Measurements from ENCODE around the gene ZNF821.
A peak's percentile ranks its signal among the peaks of the same experiment; 100 is the strongest.

ZNF821 gene

GRCh38 chr16:71852561-71852960 is 31.4 kb downstream of the ZNF821 start:
- H3K4me3 ChIP-seq (ENCODE audit: low read length) = no peak overlapping the region
- TF ChIP-seq CTCF (IDR thresholded peaks at IDR 0.05; ENCODE audit: insufficient read depth, low read depth, low read length, missing control alignments) = no peak
- no peak for DNase-seq (ENCODE audit: low read depth)

- no peak for DNase-seq (ENCODE audit: low read depth)
- TF ChIP-seq CTCF (IDR thresholded peaks at IDR 0.05; ENCODE audit: insufficient read depth, low read depth, low read length, missing control alignments) = no peak
- H3K4me3 ChIP-seq (ENCODE audit: low read length) = no peak overlapping the region
Observed at GRCh38 chr16:71852158-71852557, 31.8 kb downstream of the ZNF821 start.

GRCh38 chr16:71851746-71852145 is 32.2 kb downstream of the ZNF821 start:
- DNase-seq (ENCODE audit: low read depth) = no peak
- TF ChIP-seq CTCF (IDR thresholded peaks at IDR 0.05; ENCODE audit: insufficient read depth, low read depth, low read length, missing control alignments) = no peak

GRCh38 chr16:71848622-71849021 is 35.4 kb downstream of the ZNF821 start:
- no peak for DNase-seq (ENCODE audit: low read depth)
- no peak for TF ChIP-seq CTCF (IDR thresholded peaks at IDR 0.05; ENCODE audit: insufficient read depth, low read depth, low read length, missing control alignments)
- H3K4me3 ChIP-seq (ENCODE audit: low read length) = no peak overlapping the region

More at GRCh38 chr16:71851746-71852145, 32.2 kb downstream of the ZNF821 start:
- no peak overlapping the region for H3K4me3 ChIP-seq (ENCODE audit: low read length)

GRCh38 chr16:71847096-71847495 is 36.9 kb downstream of the ZNF821 start:
- no peak for TF ChIP-seq CTCF (IDR thresholded peaks at IDR 0.05; ENCODE audit: insufficient read depth, low read depth, low read length, missing control alignments)
- DNase-seq (ENCODE audit: low read depth) = no peak
- H3K4me3 ChIP-seq (ENCODE audit: low read length) = peak overlapping the region; percentile 97

GRCh38 chr16:71846431-71846830 is 37.6 kb downstream of the ZNF821 start:
- peak; percentile 11 for DNase-seq (ENCODE audit: low read depth)
- H3K4me3 ChIP-seq (ENCODE audit: low read length) = peak overlapping the region; percentile 97
- no peak for TF ChIP-seq CTCF (IDR thresholded peaks at IDR 0.05; ENCODE audit: insufficient read depth, low read depth, low read length, missing control alignments)

- no peak for TF ChIP-seq CTCF (IDR thresholded peaks at IDR 0.05; ENCODE audit: insufficient read depth, low read depth, low read length, missing control alignments)
- DNase-seq (ENCODE audit: low read depth) = peak; percentile 91
- H3K4me3 ChIP-seq (ENCODE audit: low read length) = peak within 1 kb of the TSS; percentile 97
Observed at GRCh38 chr16:71845639-71846430, 38.1 kb downstream of the ZNF821 start, which contains the start of gene ATXN1L. TSS of gene ATXN1L (plus strand) at chr16:71845976. CDS start at chr16:71849741, 3,765 bp downstream.

Measured in epithelial cell of esophagus (primary cell).